Measurements from ENCODE around the gene TRPM3.

GRCh38 chr9:70901746-70902145 lies 219.7 kb downstream of the TRPM3 start:
- TF ChIP-seq CTCF (IDR thresholded peaks at IDR 0.05) = no peak
- no peak for TF ChIP-seq POLR2A (IDR thresholded peaks at IDR 0.05)
- no peak for TF ChIP-seq POLR2AphosphoS5 (IDR thresholded peaks at IDR 0.05)
- TF ChIP-seq EP300 (IDR thresholded peaks at IDR 0.05) = no peak
